ENCODE data around the gene MTRF1.

Gene MTRF1

DNA sequence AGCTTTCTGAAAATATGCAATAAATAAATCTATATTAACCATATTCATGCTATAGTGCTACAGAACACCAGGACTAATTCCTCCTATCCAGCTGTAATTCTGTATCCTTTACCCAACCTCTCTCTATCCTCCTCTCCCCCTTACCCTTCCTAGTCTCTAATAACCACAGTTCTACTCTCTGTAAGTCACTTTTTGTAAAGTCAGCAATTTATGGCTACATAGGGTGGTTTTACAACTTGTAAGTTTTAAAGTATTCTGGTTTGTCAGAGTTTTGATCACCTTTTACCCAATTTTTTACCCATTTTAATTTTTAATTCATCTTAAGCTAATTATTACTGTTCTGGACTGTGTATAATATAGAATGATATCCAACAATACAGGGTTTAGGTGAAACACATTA is 34.0 kb downstream of the MTRF1 start:
- no peak overlapping the region for H2AFZ ChIP-seq (ENCODE audit: low read depth, low read length)
- H3K27me3 ChIP-seq (ENCODE audit: insufficient read depth, low read length), result no peaks in the 10 kb centered on the region
- H3K36me3 ChIP-seq (ENCODE audit: insufficient read depth, low read length), result peaks cover 28% of the 10 kb centered on the region
- no peaks in the 10 kb centered on the region for H3K9me3 ChIP-seq (ENCODE audit: low read length)
- no peak overlapping the region for H3K4me3 ChIP-seq (ENCODE audit: low read length)
- no peaks in the 10 kb centered on the region for H3K4me1 ChIP-seq (ENCODE audit: insufficient read depth, low read length)

DNA sequence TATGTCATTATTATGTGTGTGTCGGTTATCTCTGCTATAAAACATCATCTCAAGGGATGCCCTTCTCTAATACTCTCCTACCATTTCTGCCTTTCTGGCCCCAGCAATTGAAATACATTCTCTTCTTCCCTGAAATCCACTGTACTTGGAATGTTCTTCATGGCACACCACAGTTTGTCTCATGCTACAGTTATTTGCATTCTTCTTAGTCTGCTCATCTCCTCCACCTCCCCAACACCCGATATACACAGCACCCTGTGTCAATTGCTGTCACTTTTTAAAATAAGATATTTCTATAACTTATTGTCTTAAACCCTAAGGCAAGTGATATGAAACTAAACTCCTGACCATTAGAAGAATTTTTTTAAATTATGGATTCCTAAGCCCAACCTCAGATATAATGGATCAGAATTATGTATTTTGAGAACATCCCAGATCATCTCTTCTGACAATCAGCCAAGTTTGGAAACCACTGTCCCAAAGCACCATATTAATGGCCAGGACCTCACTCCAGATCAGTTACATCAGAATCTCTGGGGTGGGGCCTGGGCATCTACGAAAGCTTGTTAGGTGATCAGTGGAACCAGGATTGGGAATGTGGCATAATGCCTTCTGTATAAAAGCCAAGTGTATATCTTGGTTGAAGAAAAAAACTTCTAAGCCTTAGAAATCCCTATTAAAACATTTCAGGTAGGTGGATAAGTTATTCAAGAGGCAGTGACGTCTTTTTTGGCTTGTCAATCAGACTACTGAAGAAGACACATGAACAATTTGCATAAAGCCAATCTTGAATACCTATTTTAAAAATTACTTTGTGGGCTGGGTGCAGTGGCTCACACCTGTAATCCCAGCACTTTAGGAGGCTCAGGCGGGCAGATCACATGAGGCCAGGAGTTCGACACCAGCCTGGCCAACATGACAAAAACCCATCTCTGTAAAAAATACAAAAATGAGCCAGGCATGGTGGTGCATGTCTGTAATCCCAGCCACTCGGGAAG is 39.0 kb downstream of the MTRF1 start:
- Histone ChIP-seq H2AFZ (ENCODE audit: low read depth, low read length) (no peak overlapping the region), H3K4me3 (ENCODE audit: low read length) (no peak overlapping the region), H3K36me3 (ENCODE audit: insufficient read depth, low read length) (peaks cover 23% of the 10 kb centered on the region), H3K4me1 (ENCODE audit: insufficient read depth, low read length) (no peaks in the 10 kb centered on the region), H3K9me3 (ENCODE audit: low read length) (no peaks in the 10 kb centered on the region), H3K27me3 (ENCODE audit: insufficient read depth, low read length) (no peaks in the 10 kb centered on the region)

DNA sequence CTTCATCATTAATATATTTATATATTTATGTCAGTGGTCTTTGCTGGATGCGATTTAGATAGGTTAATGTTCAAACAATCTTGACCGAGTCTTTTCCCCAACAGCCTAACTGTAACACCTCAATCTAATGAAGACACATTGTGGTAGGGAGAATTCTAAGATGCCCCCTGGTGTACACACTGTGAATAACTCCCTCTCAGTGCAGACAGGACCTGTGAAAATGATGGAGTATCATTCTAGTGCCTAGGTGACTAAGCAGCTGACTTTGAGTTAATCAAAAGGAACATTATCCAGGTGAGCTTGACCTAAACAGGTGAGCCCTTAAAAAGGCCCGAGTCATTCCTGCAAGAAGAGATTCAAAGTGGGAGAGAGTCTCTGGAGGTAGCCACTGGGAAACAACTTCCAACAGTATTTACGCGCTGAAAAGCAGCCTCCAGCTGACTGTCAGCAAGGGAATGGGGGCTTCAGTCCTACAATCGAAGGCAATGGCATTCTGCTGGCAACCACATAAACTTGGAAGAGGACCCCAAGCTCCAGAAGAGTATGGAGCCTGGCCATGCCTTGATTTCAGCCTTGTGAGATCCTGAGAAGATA is 41.0 kb downstream of the MTRF1 start:
- Histone ChIP-seq H3K9me3 (ENCODE audit: low read length) (no peaks in the 10 kb centered on the region), H3K36me3 (ENCODE audit: insufficient read depth, low read length) (peaks cover 20% of the 10 kb centered on the region)

DNA sequence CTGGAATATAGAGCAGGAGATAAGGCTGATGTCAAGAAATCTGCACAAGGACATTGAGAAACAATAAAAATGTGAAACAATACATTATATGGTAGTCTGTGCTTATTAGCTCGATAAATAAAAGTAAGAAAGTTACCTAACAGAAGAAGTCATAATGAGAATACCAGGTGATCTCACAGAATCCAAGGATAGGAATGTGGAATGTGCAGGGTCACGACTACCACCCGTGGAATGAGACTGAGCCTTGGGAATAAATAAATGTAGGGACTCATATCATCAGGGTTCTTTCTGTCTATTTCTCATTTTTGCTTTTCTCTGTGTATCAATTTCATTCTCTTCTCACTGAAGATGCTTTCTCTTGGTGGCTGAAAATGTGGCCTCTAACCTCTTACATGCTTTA is 43.0 kb downstream of the MTRF1 start:
- Histone ChIP-seq H2AFZ (ENCODE audit: low read depth, low read length) (no peak overlapping the region), H3K27me3 (ENCODE audit: insufficient read depth, low read length) (no peaks in the 10 kb centered on the region), H3K36me3 (ENCODE audit: insufficient read depth, low read length) (peaks cover 17% of the 10 kb centered on the region), H3K4me3 (ENCODE audit: low read length) (no peak overlapping the region), H3K9me3 (ENCODE audit: low read length) (no peaks in the 10 kb centered on the region), H3K4me1 (ENCODE audit: insufficient read depth, low read length) (no peaks in the 10 kb centered on the region)

More for the DNA sequence above, 41.0 kb downstream of the MTRF1 start:
- no peaks in the 10 kb centered on the region for H3K27me3 ChIP-seq (ENCODE audit: insufficient read depth, low read length)
- no peaks in the 10 kb centered on the region for H3K4me1 ChIP-seq (ENCODE audit: insufficient read depth, low read length)
- no peak overlapping the region for H3K4me3 ChIP-seq (ENCODE audit: low read length)
- no peak overlapping the region for H2AFZ ChIP-seq (ENCODE audit: low read depth, low read length)

DNA sequence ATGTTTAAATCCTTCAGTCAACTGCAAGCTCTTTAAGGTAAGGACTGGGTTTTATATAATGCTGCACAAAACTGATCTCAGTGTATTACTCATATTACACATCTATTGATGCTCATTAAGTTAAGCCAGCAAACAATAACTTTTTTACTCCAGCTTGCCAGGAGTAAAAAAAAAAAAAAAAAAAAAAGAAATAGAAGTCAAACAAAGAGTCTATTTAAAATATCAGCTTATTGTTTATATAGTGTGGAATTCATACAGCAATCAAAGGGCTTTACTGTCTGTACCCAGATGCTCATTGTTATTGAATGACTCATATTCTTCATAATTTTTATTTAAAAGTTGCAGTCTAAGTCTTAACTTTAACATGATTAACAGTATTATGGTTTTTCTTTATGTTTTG is 47.2 kb downstream of the MTRF1 start:
- Histone ChIP-seq H3K27me3 (ENCODE audit: insufficient read depth, low read length) (no peaks in the 10 kb centered on the region), H3K4me1 (ENCODE audit: insufficient read depth, low read length) (no peaks in the 10 kb centered on the region), H3K36me3 (ENCODE audit: insufficient read depth, low read length) (peaks cover 12% of the 10 kb centered on the region)

DNA sequence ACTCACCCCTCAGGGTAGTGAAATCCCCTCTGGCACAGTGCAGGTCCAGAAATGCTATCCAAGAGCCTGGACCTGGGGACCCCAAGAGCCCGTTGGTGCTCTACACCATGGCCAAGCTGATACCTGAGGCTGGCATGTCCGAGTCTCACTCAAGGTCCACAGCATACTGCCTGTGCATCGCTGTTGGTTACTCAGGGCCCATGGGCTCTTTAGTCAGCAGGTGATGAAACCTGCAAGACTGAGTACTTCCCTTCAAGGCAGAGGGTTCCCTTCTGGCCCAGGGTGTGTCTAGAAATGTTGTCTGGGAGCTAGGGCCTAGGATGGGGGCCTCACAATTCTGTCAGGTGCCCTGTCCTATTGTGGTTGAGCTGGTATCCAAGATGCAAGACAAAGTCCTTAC is 49.5 kb downstream of the MTRF1 start:
- no peak overlapping the region for H2AFZ ChIP-seq (ENCODE audit: low read depth, low read length)
- H3K27me3 ChIP-seq (ENCODE audit: insufficient read depth, low read length), result no peaks in the 10 kb centered on the region
- H3K9me3 ChIP-seq (ENCODE audit: low read length), result no peaks in the 10 kb centered on the region
- H3K36me3 ChIP-seq (ENCODE audit: insufficient read depth, low read length), result peaks cover 6% of the 10 kb centered on the region
- H3K4me3 ChIP-seq (ENCODE audit: low read length), result no peak overlapping the region
- no peaks in the 10 kb centered on the region for H3K4me1 ChIP-seq (ENCODE audit: insufficient read depth, low read length)

More for the DNA sequence above, 47.2 kb downstream of the MTRF1 start:
- H2AFZ ChIP-seq (ENCODE audit: low read depth, low read length), result no peak overlapping the region
- H3K9me3 ChIP-seq (ENCODE audit: low read length), result no peaks in the 10 kb centered on the region
- H3K4me3 ChIP-seq (ENCODE audit: low read length), result no peak overlapping the region

DNA sequence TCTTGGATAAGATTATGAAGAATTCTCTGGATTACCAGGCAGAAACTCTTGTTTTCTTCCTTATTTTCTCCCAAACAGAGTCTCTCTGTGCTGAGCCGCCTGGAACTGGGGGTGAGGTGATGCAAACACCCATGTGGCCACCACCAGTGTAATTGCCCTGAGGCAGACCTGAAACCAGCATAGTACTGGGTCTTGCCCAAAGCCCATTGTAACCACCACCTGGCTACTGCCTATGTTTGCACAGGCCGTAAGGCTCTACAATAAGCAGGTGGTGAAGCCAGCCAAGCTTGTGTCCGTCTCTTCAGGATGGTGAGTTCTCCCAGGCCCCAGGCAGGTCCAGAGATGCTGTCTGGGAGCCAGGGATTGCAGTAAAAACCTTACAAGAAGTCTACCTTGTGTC is 50.1 kb downstream of the MTRF1 start:
- peaks cover 6% of the 10 kb centered on the region for H3K36me3 ChIP-seq (ENCODE audit: insufficient read depth, low read length)
- no peak overlapping the region for H3K4me3 ChIP-seq (ENCODE audit: low read length)
- H3K9me3 ChIP-seq (ENCODE audit: low read length), result no peaks in the 10 kb centered on the region
- H3K27me3 ChIP-seq (ENCODE audit: insufficient read depth, low read length), result no peaks in the 10 kb centered on the region
- no peaks in the 10 kb centered on the region for H3K4me1 ChIP-seq (ENCODE audit: insufficient read depth, low read length)
- no peak overlapping the region for H2AFZ ChIP-seq (ENCODE audit: low read depth, low read length)

DNA sequence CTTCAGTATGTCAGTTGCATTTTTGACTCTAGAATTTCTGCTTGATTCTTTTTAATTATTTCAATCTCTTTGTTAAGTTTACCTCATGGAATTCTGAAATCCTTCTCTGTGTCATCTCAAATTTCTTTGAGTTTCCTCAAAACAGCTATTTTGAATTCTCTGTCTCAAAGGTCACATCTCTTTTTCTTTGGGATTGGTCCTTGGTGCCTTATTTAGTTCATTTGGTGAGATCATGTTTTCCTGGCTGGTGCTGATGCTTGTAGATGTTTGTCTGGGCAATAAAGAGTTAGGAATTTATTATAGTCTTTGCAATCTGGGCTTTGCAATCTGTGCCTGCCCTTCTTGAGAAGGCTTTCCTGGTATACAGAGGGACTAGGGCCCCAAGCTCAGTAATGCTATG is 50.5 kb downstream of the MTRF1 start:
- H3K4me1 ChIP-seq (ENCODE audit: insufficient read depth, low read length), result no peaks in the 10 kb centered on the region
- H3K9me3 ChIP-seq (ENCODE audit: low read length), result no peaks in the 10 kb centered on the region
- no peak overlapping the region for H2AFZ ChIP-seq (ENCODE audit: low read depth, low read length)
- peaks cover 4% of the 10 kb centered on the region for H3K36me3 ChIP-seq (ENCODE audit: insufficient read depth, low read length)
- H3K4me3 ChIP-seq (ENCODE audit: low read length), result no peak overlapping the region
- H3K27me3 ChIP-seq (ENCODE audit: insufficient read depth, low read length), result no peaks in the 10 kb centered on the region

DNA sequence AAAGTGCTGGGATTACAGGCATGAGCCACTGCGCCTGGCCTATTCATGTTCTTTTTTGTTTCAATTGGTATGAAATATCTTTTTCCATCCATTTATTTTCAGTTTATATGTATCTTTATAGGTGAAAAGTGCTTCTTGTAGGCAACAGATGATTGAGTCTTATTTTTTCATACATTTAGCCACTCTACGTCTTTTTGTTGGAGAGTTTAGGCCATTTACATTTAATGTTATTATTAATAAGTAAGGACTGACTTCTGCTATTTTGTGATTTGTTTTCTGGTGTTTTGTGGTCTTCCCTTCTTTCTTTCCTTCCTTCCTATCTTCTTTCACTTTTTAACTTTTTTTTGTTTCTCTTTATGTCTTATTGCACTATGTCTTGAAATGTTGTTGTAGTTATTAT is 52.3 kb downstream of the MTRF1 start:
- Histone ChIP-seq H3K4me1 (ENCODE audit: insufficient read depth, low read length) (no peaks in the 10 kb centered on the region), H3K36me3 (ENCODE audit: insufficient read depth, low read length) (no peaks in the 10 kb centered on the region), H3K4me3 (ENCODE audit: low read length) (no peak overlapping the region), H2AFZ (ENCODE audit: low read depth, low read length) (no peak overlapping the region), H3K27me3 (ENCODE audit: insufficient read depth, low read length) (no peaks in the 10 kb centered on the region), H3K9me3 (ENCODE audit: low read length) (no peaks in the 10 kb centered on the region)

DNA sequence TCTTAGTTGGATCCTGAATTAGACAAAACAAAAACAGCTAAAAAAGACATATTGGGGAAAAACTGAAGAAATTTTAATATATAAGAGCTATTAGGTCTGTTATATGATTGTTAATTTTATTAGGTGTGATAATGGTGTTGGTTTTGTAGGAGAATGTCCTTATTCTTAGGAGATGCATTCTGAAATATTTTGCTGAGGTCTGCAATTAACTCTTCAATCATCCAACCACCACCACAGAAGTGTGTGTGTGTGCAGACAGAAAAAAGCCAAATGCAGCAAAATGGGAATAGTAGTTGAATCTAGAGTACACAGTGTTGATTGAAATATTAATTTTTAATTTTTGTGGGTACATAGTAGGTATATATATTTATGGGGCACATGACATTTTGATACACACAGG is 56.9 kb downstream of the MTRF1 start:
- H3K4me1 ChIP-seq (ENCODE audit: insufficient read depth, low read length), result no peaks in the 10 kb centered on the region
- H3K36me3 ChIP-seq (ENCODE audit: insufficient read depth, low read length), result no peaks in the 10 kb centered on the region
- H2AFZ ChIP-seq (ENCODE audit: low read depth, low read length), result no peak overlapping the region
- no peaks in the 10 kb centered on the region for H3K27me3 ChIP-seq (ENCODE audit: insufficient read depth, low read length)
- no peaks in the 10 kb centered on the region for H3K9me3 ChIP-seq (ENCODE audit: low read length)
- H3K4me3 ChIP-seq (ENCODE audit: low read length), result no peak overlapping the region

DNA sequence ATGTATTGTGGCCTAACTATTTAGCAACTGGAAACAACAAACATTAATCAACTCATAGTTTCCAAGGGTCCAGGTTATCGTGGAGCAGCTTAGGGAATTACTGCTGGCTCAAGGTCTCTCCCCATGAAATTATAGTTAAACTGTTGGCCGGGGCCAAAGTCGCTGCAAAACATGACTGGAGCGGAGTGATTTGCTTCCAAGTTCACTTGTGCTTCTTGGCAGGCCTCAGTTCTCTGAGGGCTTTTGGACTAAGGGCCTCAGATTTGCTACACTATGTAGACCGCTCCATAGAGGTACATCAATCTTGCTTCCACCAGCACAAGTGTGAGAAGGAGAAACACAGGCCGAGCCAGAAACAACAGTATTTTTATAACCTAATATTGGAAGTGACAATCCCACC is 59.6 kb downstream of the MTRF1 start:
- H3K4me1 ChIP-seq (ENCODE audit: insufficient read depth, low read length), result no peaks in the 10 kb centered on the region
- H3K4me3 ChIP-seq (ENCODE audit: low read length), result no peak overlapping the region
- no peak overlapping the region for H2AFZ ChIP-seq (ENCODE audit: low read depth, low read length)
- no peaks in the 10 kb centered on the region for H3K27me3 ChIP-seq (ENCODE audit: insufficient read depth, low read length)
- no peaks in the 10 kb centered on the region for H3K9me3 ChIP-seq (ENCODE audit: low read length)
- no peaks in the 10 kb centered on the region for H3K36me3 ChIP-seq (ENCODE audit: insufficient read depth, low read length)

DNA sequence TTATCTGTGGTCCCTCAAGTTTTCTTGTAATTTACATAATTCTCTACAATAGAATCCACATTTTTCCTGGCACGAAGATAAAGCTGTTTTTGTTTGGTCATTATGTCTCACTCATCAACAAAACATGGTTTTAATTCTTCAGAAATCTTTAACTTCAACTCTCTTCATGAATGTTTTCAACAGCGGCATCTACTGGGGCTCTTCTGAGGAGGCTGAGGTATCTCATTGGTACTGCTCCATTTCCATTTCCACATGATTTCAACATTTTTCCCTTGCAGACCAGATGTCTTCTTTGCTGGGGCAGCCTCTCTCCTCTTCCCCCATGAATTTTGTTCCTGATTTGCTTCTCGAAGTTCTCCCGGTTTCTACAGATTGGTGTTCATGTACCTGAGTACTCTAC is 63.2 kb downstream of the MTRF1 start:
- Histone ChIP-seq H3K27me3 (ENCODE audit: insufficient read depth, low read length) (no peaks in the 10 kb centered on the region), H3K4me1 (ENCODE audit: insufficient read depth, low read length) (no peaks in the 10 kb centered on the region), H3K9me3 (ENCODE audit: low read length) (no peaks in the 10 kb centered on the region), H3K36me3 (ENCODE audit: insufficient read depth, low read length) (no peaks in the 10 kb centered on the region), H2AFZ (ENCODE audit: low read depth, low read length) (no peak overlapping the region), H3K4me3 (ENCODE audit: low read length) (no peak overlapping the region)

DNA sequence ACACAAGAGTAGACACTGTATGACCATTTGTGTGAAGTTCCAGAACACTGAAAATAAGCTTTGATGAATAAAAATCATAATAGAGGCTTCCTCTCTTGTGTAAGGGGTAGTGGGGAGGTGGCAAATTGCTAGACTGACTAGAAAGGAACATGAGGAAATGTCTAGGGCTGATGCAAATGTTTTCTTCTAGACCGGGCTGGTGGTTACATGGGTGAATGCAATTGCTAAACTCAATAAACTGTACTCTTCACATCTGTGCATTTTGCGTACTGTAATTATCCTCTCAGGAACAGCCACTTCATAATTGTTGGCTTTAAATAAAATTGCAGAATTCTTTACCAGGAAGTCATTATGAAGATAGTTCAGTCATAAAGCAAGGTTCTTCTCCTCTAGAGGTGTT is 63.9 kb downstream of the MTRF1 start:
- H2AFZ ChIP-seq (ENCODE audit: low read depth, low read length), result no peak overlapping the region
- no peaks in the 10 kb centered on the region for H3K4me1 ChIP-seq (ENCODE audit: insufficient read depth, low read length)
- H3K9me3 ChIP-seq (ENCODE audit: low read length), result no peaks in the 10 kb centered on the region
- H3K27me3 ChIP-seq (ENCODE audit: insufficient read depth, low read length), result no peaks in the 10 kb centered on the region
- H3K36me3 ChIP-seq (ENCODE audit: insufficient read depth, low read length), result no peaks in the 10 kb centered on the region
- no peak overlapping the region for H3K4me3 ChIP-seq (ENCODE audit: low read length)
